AG09309 (cell line): ENCODE results near the gene CLPSL2.

Source experiments
- DNase-seq: peaks from one replicate; pipeline ENCODE4 v3.0.0-alpha.2; 2010; ENCODE audit warnings: low read depth
- H3K4me3 ChIP-seq: 2 replicates; pipeline ENCODE4 v1.5.1; 2011; ENCODE audit warnings: mild to moderate bottlenecking, low read depth, low read length, moderate library complexity; ENCODE audit not compliant: control insufficient read depth
- CTCF ChIP-seq: IDR thresholded peaks from 2 replicates; pipeline ENCODE4 v1.5.1; 2011; ENCODE audit warnings: mild to moderate bottlenecking, low read depth, low read length, inconsistent platforms; ENCODE audit not compliant: insufficient read depth, control insufficient read depth; ENCODE audit errors: missing control alignments

The CLPSL2 gene

GRCh38 chr6:35747877-35748276 lies 28.5 kb upstream of the CLPSL2 start:
- no peak overlapping the region for H3K4me3 ChIP-seq
- TF ChIP-seq CTCF = no peak
- no peak for DNase-seq

- TF ChIP-seq CTCF = no peak
- no peak for DNase-seq
- no peak overlapping the region for H3K4me3 ChIP-seq
Observed at GRCh38 chr6:35750557-35750956, 25.8 kb upstream of the CLPSL2 start.

- no peak for TF ChIP-seq CTCF
- no peak for DNase-seq
- H3K4me3 ChIP-seq = no peak overlapping the region
Observed at GRCh38 chr6:35751594-35751993, 24.8 kb upstream of the CLPSL2 start.

- no peak for DNase-seq
- TF ChIP-seq CTCF = no peak
- no peak overlapping the region for H3K4me3 ChIP-seq
Observed at GRCh38 chr6:35752330-35752729, 24.1 kb upstream of the CLPSL2 start.

GRCh38 chr6:35754452-35755277 lies 21.7 kb upstream of the CLPSL2 start:
- DNase-seq = no peak
- H3K4me3 ChIP-seq = no peak overlapping the region
- no peak for TF ChIP-seq CTCF

- DNase-seq = no peak
- H3K4me3 ChIP-seq = no peak overlapping the region
- TF ChIP-seq CTCF = no peak
Observed at GRCh38 chr6:35755278-35755924, 21.0 kb upstream of the CLPSL2 start.
